Naive B cell (primary cell): Measurements from ENCODE around the gene CHGA. TPM values are rescaled to one million over a fixed set of nuclear protein-coding genes. Genes with fewer than 3 reads are reported as not detected.

Source experiments
- ATAC-seq, 2 donors: fragments of 150-1000 bp; cut with Tn5 transposase; 2 replicates each; pipeline ENCODE4 v1.10.0; 2021; ENCODE audit warnings: low read depth in 2 of 2, mild to moderate bottlenecking in 2 of 2, moderate library complexity in 2 of 2
- DNase-seq: peaks from one replicate; pipeline ENCODE4 v3.0.0; 2022
- H3K27ac Mint-ChIP-seq, 6 donors: one replicate each; pipeline ENCODE4 v1.8.0; 2020 to 2022; ENCODE audit warnings: mild to moderate bottlenecking in 6 of 6, mixed read lengths in 6 of 6, moderate library complexity in 5 of 6, inconsistent platforms in 2 of 6
- H3K27me3 Mint-ChIP-seq, 3 donors: one replicate each; pipeline ENCODE4 v1.8.0; 2021 to 2022; ENCODE audit warnings: mixed read lengths in 3 of 3, mild to moderate bottlenecking in 1 of 3
- H3K36me3 Mint-ChIP-seq, 2 donors: one replicate each; pipeline ENCODE4 v1.8.0; 2020 to 2022; ENCODE audit warnings: mixed read lengths in 2 of 2, inconsistent platforms in 1 of 2, mild to moderate bottlenecking in 1 of 2
- H3K4me1 Mint-ChIP-seq, 3 donors: one replicate each; pipeline ENCODE4 v1.8.0; 2020 to 2022; ENCODE audit warnings: mixed read lengths in 3 of 3, inconsistent platforms in 1 of 3, mild to moderate bottlenecking in 1 of 3, moderate library complexity in 1 of 3
- H3K4me3 Mint-ChIP-seq, 8 donors: one replicate each; pipeline ENCODE4 v1.8.0; 2020 to 2022; ENCODE audit warnings: mild to moderate bottlenecking in 8 of 8, mixed read lengths in 8 of 8, moderate library complexity in 8 of 8, inconsistent platforms in 2 of 8
- H3K9me3 Mint-ChIP-seq, 7 donors: one replicate each; pipeline ENCODE4 v1.8.0; 2020 to 2022; ENCODE audit warnings: mixed read lengths in 7 of 7, mild to moderate bottlenecking in 5 of 7, inconsistent platforms in 2 of 7, moderate library complexity in 1 of 7
- polyA plus RNA-seq, 6 donors: library from polyadenylated mRNA; unstranded; fragments of 300-500 nt; fragmentation: Illumina TruSeq; gene quantifications; one replicate each; pipeline ENCODE4 v1.2.3, GENCODE V29; 2021; ENCODE audit warnings: low read depth in 6 of 6

CHGA gene
- polyA plus RNA-seq, 6 donors from 2014 or later: not detected

DNA sequence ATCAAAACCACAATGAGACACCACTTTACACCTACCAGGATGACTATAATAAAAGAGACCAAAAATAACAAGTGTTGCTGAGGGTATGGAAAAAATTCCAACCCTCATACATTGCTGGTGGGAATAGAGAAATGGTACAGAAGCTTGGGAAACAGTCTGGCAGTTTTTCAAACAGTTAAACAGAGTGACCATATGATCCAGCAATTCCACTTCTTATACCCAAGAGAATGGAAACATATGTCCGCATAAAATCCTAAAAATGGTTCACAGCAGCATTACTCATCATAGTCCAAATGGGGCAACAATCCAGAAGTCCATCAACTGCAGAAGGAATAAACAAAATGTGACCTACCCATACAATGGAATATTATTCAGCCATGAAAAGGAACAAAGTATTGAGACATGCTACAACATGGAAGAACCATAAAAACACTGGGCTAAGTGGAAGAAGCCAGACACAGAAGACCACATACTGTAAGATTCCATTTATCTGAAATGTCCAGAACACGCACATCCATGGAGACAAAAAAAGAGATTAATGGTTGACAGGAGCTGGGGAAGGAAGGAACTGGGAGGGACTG lies 44.5 kb downstream of the CHGA start:
- peak overlapping the region in 1 of 6 donors; percentile 16 for H3K27ac Mint-ChIP-seq
- H3K36me3 Mint-ChIP-seq: peaks cover 8 to 10% of the 10 kb centered on the region in 2 donors
- H3K4me1 Mint-ChIP-seq: peaks cover 4 to 18% (median 10%) of the 10 kb centered on the region in 3 donors

DNA sequence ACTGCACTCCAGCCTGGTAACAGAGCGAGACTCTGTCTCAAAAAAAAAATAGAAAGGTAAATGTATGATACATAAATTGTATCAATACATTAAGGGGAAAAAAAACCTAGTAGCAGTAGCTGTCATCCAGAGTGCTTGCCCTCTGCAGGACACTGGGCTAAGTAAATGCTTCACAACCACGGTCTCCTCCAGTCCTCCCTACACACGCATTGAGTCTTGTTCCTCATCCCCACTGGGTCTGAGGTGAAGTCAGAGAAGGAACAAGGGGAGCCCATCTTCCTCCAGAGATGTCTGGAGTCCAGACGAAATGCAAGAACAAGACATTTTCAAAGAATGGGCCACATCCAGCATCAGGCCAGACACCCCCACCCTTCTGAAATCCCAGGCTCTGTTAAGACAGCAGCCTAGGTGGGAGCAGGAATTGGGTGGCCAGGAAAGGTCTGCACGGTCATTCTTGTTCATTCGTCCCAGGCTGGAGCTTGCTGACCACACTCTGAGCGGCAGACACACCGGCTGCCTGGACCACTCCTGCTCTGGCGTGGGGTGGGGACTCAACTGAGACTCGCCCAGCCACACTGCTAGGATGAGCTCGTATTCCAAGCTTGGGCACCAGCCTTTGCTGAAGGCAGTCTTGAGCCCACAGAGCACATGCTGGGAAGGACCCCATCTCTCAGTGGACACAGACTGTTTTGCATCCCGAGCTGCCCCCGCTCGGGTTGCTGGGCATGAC lies 45.5 kb downstream of the CHGA start:
- Mint-ChIP-seq H3K9me3 (peaks cover 0 to 7% (median 4%) of the 10 kb centered on the region in 7 donors), H3K27ac (no peak overlapping the region), H3K4me1 (peaks cover 4 to 18% (median 10%) of the 10 kb centered on the region in 3 donors), H3K27me3 (no peaks in the 10 kb centered on the region), H3K36me3 (peaks cover 8 to 10% of the 10 kb centered on the region in 2 donors), H3K4me3 (peak overlapping the region in 1 of 8 donors; percentile 33)
- DNase-seq (no peak), ATAC-seq (no peak)

More for the DNA sequence above, 44.5 kb downstream of the CHGA start:
- no peak overlapping the region for H3K4me3 Mint-ChIP-seq
- no peak for DNase-seq
- H3K9me3 Mint-ChIP-seq: peaks cover 0 to 7% (median 4%) of the 10 kb centered on the region in 7 donors
- ATAC-seq: no peak
- no peaks in the 10 kb centered on the region for H3K27me3 Mint-ChIP-seq

DNA sequence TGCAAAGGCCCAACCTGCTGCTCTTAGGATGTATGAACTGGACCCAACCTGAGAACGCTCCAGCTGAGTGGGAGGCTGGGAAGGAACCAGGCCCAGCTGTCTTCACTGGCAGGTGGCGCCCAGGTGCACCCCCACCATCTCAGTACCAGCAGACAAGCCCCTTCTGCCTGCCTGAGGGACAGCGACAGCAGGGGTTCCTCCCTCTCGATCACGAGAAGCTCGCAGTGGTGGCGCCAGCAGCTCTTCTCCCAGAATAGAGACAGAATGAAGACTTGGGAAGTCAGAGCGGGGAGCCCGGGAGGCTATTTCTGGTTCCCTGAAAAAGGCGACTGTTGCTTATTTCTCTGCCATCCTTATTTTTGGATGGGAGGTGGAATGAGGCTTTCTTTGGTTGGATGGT lies 46.5 kb downstream of the CHGA start:
- no peak overlapping the region for H3K4me3 Mint-ChIP-seq

DNA sequence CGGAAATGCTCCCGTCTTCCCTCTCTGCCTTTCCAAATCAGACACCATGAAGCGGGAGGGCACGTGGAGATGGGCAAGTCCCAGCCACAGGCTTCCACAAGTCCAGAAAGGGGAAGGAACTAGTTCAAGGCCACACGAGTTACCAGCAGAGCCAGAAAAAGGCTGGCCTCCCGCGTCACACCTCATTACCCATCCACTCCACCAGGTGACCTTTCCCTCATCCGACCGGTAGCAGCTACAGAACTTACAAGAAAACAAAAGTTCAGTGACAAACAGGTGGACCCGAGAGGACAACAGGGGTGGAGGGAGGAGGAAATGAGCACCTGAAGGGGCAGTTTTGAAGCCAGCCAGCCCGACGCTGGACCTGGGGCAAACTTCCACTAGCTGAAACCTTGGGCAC lies 46.9 kb downstream of the CHGA start:
- H3K27me3 Mint-ChIP-seq: no peaks in the 10 kb centered on the region
- H3K27ac Mint-ChIP-seq: no peak overlapping the region
- peaks cover 8 to 10% of the 10 kb centered on the region in 2 donors for H3K36me3 Mint-ChIP-seq
- no peak overlapping the region for H3K4me3 Mint-ChIP-seq
- ATAC-seq (no peak), DNase-seq (no peak)
- peaks cover 0 to 8% (median 4%) of the 10 kb centered on the region in 7 donors for H3K9me3 Mint-ChIP-seq
- peaks cover 4 to 18% (median 9%) of the 10 kb centered on the region in 3 donors for H3K4me1 Mint-ChIP-seq

More for the DNA sequence above, 46.5 kb downstream of the CHGA start:
- Mint-ChIP-seq H3K27ac (peak overlapping the region in 1 of 6 donors; percentile 42), H3K4me1 (peaks cover 4 to 18% (median 10%) of the 10 kb centered on the region in 3 donors), H3K36me3 (peaks cover 8 to 10% of the 10 kb centered on the region in 2 donors), H3K27me3 (no peaks in the 10 kb centered on the region), H3K9me3 (peaks cover 0 to 8% (median 4%) of the 10 kb centered on the region in 7 donors)
- DNase-seq (no peak), ATAC-seq (no peak)

DNA sequence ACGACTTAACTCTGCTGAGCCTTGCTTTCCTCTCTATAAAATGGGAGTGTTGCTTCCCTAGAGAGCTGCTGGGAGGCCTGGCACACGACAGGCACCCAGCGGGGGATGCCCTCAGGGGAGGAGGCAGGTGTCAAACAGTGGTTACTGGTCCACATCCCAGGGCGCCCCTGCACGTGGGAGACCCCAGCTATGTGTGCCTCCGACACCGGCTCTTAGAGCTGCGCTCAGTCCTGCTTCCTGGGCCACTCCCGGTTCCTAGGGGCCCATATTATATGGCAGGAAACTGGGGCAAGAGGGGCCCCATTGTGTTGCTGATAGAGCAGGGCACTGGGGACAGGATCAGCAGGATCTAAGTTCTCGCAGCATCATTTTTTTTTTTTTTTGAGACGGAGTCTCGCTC lies 47.3 kb downstream of the CHGA start:
- H3K36me3 Mint-ChIP-seq: peaks cover 8 to 10% of the 10 kb centered on the region in 2 donors
- peaks cover 4 to 18% (median 5%) of the 10 kb centered on the region in 3 donors for H3K4me1 Mint-ChIP-seq
- DNase-seq (no peak), ATAC-seq (no peak)
- no peaks in the 10 kb centered on the region for H3K27me3 Mint-ChIP-seq
- H3K4me3 Mint-ChIP-seq: no peak overlapping the region
- no peak overlapping the region for H3K27ac Mint-ChIP-seq
- peaks cover 0 to 8% (median 4%) of the 10 kb centered on the region in 7 donors for H3K9me3 Mint-ChIP-seq

DNA sequence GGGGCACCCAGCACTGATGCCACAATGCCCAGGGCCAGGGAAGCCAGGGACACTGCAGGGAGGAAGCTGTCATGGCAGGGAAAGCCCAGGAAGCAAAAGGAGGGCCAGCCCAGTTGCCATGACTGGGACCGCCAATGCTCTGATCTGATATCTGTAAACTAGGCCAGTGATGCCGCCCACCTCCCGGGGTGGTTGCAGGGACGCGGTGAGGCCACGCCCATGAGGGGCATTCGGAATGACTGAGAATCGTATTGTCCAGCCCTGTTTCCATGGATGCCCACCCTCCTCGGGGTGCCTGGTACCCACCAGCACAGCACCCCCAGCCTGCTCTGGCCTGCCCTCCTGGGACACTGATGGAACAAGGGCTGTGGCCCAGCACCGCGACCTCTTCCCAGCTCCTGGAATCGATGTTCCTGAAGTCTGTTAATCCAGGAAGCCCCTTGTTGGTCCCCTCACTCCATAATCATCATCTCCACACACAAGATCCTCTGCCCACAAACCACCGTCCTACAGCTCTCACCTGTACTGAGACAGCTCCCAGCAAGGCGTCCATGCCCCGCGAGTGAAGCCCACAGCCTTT lies 48.7 kb downstream of the CHGA start:
- DNase-seq (no peak), ATAC-seq (no peak)
- H3K27me3 Mint-ChIP-seq: no peaks in the 10 kb centered on the region
- H3K36me3 Mint-ChIP-seq: peaks cover 10 to 22% of the 10 kb centered on the region in 2 donors
- no peak overlapping the region for H3K4me3 Mint-ChIP-seq
- H3K27ac Mint-ChIP-seq: peak overlapping the region in 1 of 6 donors; percentile 29
- peaks cover 4 to 18% (median 4%) of the 10 kb centered on the region in 3 donors for H3K4me1 Mint-ChIP-seq
- peaks cover 8 to 16% (median 9%) of the 10 kb centered on the region in 7 donors for H3K9me3 Mint-ChIP-seq

DNA sequence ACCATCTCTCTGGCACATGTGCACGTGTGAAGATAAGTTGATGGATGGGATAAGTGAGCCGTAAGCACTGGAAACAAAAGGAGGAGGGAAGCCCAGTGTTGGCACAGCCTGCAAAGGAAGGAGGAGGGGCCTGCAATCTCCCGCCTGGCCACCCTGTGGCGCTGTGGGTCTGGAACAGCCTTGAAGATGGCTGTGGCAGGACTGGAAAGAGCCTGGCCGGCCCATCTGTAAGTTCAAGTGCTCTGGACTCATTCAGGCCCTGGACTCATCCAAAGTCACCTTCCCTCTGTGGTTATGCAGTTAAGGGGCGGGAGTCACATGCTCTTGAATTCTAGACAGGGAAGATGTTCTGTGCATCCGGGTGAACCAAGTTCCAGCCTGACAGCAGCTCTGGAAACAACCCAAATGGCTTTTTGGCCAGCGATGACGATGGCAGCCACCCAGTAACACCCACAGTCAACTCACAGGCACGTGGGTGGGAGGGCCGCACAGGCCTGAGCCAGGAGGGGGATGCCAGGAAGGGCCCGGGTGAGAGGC lies 50.4 kb downstream of the CHGA start:
- Mint-ChIP-seq H3K27ac (peak overlapping the region in 1 of 6 donors; percentile 77), H3K9me3 (peaks cover 12 to 26% (median 24%) of the 10 kb centered on the region in 7 donors), H3K36me3 (peaks cover 18 to 30% of the 10 kb centered on the region in 2 donors), H3K27me3 (no peaks in the 10 kb centered on the region), H3K4me3 (no peak overlapping the region), H3K4me1 (peaks cover 4 to 9% (median 7%) of the 10 kb centered on the region in 3 donors)
- ATAC-seq: no peak
- no peak for DNase-seq

DNA sequence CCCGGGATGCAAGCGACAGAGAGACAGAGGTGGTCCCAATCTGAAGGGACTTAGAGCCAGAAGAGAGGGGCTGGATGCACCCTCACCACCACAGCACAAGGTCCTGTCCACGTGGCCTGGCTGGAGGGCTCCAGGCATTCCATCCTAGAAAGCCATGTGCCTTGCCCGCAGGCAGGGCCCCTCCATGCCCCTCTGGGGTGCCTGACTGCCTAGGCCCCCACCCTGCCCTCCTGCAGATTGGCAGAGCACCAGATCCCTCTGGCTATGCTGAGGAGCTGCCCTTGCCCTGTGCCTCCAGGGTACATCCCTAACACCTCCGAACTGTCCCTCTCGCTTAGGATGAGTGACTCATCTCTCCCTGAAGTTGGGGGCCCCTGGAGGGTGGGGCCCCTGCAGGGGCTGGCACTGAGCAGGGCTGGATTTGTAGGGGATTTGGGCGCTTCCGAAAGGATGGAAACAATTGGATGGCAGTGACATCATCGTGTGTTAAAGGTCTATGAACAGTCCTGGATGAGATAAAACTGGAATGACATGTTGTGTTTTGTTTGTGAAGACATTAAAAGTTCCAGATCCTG lies 50.9 kb downstream of the CHGA start:
- no peak overlapping the region for H3K4me3 Mint-ChIP-seq
- peaks cover 12 to 32% (median 29%) of the 10 kb centered on the region in 7 donors for H3K9me3 Mint-ChIP-seq
- H3K36me3 Mint-ChIP-seq: peaks cover 18 to 31% of the 10 kb centered on the region in 2 donors
- no peak overlapping the region for H3K27ac Mint-ChIP-seq
- ATAC-seq: no peak
- no peak for DNase-seq
- H3K27me3 Mint-ChIP-seq: no peaks in the 10 kb centered on the region
- peaks cover 4 to 8% (median 7%) of the 10 kb centered on the region in 3 donors for H3K4me1 Mint-ChIP-seq

DNA sequence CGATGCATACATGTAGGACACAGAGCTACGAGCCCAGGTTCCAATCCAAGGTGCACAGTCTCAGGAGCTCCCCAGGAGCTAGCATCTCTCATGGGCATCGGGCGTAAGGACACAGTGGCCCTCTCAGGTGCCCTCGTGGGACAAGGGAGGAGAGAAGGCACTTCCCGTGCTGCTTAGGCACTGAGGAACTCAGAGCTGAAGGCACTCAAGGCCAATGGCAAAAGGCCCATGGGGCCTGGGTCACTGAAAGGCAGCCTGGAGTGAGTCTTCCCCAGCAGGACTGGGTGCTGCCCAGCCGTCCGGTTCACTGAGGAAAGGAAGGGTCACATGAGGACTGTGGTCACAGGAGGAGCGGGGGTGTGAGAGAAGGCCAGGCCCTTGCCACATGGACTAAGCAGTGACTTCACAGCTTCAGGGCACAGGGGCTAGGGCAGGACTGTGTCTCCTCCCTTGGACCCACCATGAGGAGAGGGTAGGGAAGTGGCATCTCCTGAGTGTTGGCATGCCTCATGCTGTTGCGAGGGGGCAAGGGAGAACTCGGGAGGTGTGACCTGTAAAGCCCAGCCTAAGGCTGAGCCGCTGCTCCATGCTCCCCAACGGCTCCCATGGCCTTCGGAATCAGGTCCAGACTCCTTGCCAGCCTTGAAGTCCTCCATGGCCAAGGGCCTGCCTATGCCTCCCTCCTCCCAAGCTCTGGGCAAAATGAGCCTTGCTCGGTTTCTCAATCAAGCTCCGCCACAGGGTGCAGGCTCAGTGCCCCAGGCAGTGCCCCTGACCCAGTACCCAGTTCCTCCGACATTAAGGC lies 51.8 kb downstream of the CHGA start:
- H3K9me3 Mint-ChIP-seq: peaks cover 17 to 40% (median 36%) of the 10 kb centered on the region in 7 donors
- no peak overlapping the region for H3K4me3 Mint-ChIP-seq
- peaks cover 5 to 9% (median 7%) of the 10 kb centered on the region in 3 donors for H3K4me1 Mint-ChIP-seq
- DNase-seq (no peak), ATAC-seq (no peak)
- no peak overlapping the region for H3K27ac Mint-ChIP-seq
- peaks cover 25 to 40% of the 10 kb centered on the region in 2 donors for H3K36me3 Mint-ChIP-seq
- no peaks in the 10 kb centered on the region for H3K27me3 Mint-ChIP-seq

DNA sequence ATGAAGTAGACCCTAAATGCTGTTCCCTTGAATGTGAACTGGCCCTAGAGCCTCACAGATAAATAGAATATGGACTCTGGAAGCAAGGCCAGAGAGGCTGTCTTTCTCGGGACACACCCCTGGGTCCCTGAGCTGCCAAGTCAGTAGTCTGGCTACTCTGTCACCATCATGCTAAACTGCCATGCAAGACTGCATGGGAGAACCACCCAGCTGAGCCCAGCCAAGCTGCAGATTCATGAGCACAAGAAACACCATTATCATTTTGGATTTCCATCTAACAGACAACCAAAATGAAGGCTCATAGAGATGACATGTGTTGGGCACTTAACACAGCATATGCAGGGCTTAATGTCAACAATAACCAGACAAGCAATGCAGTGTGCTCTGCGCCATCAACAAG lies 53.3 kb downstream of the CHGA start:
- Mint-ChIP-seq H3K4me3 (no peak overlapping the region), H3K27me3 (no peaks in the 10 kb centered on the region), H3K9me3 (peaks cover 21 to 53% (median 44%) of the 10 kb centered on the region in 7 donors), H3K36me3 (peaks cover 28 to 48% of the 10 kb centered on the region in 2 donors), H3K4me1 (peaks cover 10 to 15% (median 12%) of the 10 kb centered on the region in 3 donors), H3K27ac (no peak overlapping the region)
- DNase-seq (no peak), ATAC-seq (no peak)

DNA sequence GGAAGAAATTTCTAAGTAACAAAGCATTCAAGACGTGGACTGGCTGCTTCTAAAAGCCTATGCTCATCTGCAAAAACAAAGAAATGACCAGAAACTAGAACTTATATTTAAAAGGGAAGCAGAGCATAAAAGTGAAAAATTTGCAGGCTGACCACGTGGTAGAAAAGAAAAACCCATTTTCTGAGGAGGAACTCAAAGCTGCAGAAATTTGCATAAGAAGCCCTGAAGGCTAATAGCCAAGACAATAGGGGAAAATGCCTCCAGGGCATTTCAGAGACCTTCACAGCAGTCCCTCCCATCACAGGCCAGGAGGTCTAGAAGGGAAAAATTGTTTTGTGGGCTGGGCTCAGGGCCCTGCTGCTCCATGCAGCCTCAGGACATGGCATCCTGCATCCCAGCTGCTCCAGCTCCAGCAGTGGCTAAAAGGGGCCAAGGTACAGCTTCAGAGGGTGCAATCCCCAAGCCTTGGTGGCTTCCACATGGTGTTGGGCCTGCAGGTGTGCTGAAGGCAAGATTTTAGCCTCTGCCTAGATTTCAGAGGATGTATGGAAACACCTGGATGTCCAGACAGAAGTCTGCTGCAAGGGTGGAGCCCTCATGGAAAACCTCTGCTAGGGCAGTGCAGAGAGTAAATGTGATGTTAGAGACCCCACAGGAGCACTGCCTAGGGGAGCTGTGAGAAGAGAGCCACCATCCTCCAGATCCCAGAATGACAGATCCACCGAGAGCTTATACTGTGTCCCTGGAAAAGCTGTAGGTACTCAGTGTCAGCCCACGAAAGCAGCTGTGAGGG lies 55.5 kb downstream of the CHGA start:
- H3K9me3 Mint-ChIP-seq: peaks cover 25 to 57% (median 44%) of the 10 kb centered on the region in 7 donors
- no peaks in the 10 kb centered on the region for H3K27me3 Mint-ChIP-seq
- no peak overlapping the region for H3K4me3 Mint-ChIP-seq
- H3K36me3 Mint-ChIP-seq: peaks cover 26 to 63% of the 10 kb centered on the region in 2 donors
- no peak for DNase-seq
- peaks cover 8 to 15% (median 11%) of the 10 kb centered on the region in 3 donors for H3K4me1 Mint-ChIP-seq
- peak overlapping the region in 2 of 6 donors; percentile 32 to 61 for H3K27ac Mint-ChIP-seq
- ATAC-seq: no peak

DNA sequence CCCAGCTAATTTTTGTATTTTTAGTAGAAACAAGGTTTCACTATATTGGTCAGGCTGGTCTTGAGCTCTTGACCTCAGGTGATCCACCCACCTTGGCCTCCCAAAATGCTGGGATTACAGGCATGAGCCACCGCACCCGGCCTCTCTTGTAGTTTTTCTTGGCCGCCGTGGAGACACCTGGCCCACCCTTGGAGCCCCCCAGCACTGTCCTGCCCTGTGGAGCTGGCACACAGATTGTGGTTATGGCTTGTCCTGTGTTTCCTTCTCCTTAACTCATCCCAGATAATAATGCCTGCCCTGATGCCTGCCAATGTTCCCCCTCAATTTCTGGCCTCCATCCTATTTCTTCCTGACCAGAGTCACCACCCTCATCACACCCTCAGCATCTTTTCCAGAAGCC lies 57.9 kb downstream of the CHGA start:
- Mint-ChIP-seq H3K27ac (peak overlapping the region in 3 of 6 donors; percentile 30 to 80 (median 75)), H3K4me1 (peaks cover 8 to 24% (median 11%) of the 10 kb centered on the region in 3 donors), H3K27me3 (no peaks in the 10 kb centered on the region), H3K4me3 (peak overlapping the region in 1 of 8 donors; percentile 61), H3K9me3 (peaks cover 23 to 52% (median 39%) of the 10 kb centered on the region in 7 donors), H3K36me3 (peaks cover 46 to 67% of the 10 kb centered on the region in 2 donors)
- no peak for ATAC-seq
- DNase-seq: no peak
